ENCODE measurements around the gene PLK3.
"Not testable (repeated sequence)": the region's sequence is repeated elsewhere in the genome, so short reads cannot be mapped to it uniquely, and the experiment has no call there.

The PLK3 gene

DNA sequence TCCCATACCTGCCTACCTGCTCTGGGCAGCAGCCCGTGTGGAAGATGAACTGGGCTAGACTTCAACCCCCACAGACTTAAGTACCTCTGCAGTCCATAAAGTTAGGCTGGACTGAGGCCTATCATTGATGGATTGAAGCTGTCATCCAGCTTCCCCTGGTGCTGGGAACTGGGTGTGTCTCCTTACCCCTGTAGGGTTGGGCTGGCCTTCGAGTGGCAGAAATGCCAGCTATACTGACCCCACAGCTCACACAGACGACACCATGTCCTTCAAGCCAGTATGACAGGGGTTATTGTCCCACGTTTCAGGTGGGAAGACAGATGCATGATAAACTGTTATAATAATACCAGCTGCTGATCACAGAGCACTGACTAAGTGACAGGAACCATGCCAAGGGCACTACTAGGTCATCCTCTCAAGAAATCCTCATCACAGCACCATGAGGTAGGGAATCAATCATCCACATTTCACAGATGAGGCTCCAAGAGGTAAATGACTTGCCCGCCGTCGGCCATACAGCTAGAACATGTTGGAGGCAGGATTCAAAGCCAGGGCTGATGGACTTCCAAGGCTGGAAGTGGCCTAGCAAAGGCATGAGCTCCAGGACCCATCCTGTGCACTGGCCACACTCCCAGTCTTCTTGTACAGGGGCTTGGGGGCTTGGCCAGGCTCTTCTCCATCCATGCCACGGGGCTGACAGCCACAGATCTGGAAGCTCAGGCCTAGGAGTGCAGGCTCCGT lies 11.9 kb upstream of the PLK3 start, which contains the start of gene BEST4:
TSS of gene BEST4 (minus strand) at position 51 of the 741 bp plus-strand sequence. CDS start 465 bp downstream, outside the sequence.
- DNase-seq: no peak

- no peak for DNase-seq
Observed at GRCh38 chr1:44790968-44791801, 9.0 kb upstream of the PLK3 start.

- DNase-seq: no peak
Observed at GRCh38 chr1:44792736-44793502, 7.3 kb upstream of the PLK3 start.

- not testable (repeated sequence) for DNase-seq
Observed at GRCh38 chr1:44797886-44798285, 2.3 kb upstream of the PLK3 start.

- peak; percentile 86 for DNase-seq
Observed at GRCh38 chr1:44798481-44799365, 1.5 kb upstream of the PLK3 start.

DNA sequence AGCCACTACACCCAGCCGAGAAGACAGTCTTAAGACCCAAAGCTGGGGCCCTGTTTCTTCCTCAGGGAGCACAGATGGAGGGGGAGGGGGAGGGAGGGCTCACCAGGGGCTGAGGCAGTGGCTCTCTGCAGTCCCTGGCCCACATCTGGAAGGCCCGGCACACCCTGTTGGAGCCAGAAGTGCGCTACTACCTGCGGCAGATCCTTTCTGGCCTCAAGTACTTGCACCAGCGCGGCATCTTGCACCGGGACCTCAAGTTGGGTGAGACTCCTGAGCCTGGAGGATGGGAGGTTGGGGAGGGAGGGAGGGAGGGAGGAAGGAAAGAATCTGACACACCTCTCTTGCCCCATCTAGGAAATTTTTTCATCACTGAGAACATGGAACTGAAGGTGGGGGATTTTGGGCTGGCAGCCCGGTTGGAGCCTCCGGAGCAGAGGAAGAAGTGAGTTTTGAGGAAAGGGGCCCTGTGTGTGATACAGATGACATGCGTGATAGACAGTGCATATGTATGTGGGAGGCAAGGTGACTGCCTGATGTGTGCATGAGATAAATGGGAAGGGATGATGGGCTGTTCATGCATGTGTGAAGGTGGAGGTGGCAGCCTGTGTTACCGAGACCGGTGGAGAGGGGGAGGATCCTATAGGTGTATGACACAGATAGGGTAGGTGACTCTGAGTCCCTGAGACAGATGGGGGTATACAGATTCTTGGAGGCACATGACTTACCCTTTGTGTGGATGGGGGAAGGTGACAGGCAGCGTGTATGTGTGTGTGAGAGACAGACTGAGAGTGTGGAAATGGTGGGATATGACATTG lies 1.5 kb downstream of the PLK3 start:
- no peak for DNase-seq

DNA sequence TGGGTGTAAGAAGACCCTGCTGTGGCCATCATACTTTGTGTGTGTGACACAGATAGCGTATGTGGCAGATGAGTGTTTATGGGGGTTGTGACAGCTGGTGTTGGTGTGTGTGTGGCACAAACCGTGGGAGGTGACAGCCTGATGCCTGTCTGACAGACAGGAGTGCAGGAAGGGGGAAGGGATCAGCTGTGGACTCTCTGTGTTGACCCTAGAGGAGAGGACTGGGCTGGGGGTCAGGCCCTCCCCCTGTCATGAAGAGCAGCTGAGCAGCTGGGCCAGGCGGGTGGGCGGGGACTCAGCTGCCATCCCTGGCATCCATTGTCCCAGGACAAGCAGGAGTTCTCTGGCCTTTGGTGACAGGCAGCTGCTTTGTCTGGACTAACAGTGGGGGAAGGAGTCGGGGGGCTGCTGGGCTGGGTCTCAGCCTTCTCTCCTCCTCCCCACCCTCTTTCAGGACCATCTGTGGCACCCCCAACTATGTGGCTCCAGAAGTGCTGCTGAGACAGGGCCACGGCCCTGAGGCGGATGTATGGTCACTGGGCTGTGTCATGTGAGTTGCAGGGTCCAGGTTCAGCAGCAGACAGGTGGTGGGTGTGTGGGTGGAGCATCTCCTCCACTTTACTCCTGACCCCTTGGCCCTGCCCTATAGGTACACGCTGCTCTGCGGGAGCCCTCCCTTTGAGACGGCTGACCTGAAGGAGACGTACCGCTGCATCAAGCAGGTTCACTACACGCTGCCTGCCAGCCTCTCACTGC lies 2.3 kb downstream of the PLK3 start:
- DNase-seq: no peak

DNA sequence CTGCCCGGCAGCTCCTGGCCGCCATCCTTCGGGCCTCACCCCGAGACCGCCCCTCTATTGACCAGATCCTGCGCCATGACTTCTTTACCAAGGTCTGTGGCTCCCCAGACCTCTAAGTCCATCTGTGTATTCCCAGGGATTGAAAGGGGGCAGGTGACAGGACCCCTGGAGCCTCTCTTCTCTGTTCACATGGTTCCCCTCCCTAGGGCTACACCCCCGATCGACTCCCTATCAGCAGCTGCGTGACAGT lies 2.8 kb downstream of the PLK3 start:
- DNase-seq: no peak

GRCh38 chr1:44803312-44804095 lies 3.3 kb downstream of the PLK3 start:
- DNase-seq: no peak

- DNase-seq: no peak
Observed at GRCh38 chr1:44805311-44806024, 5.3 kb downstream of the PLK3 start.

- no peak for DNase-seq
Observed at GRCh38 chr1:44806025-44806703, 6.0 kb downstream of the PLK3 start.

- no peak for DNase-seq
Observed at GRCh38 chr1:44806704-44807363, 6.7 kb downstream of the PLK3 start, which contains the start of gene DYNLT4. TSS of gene DYNLT4 (minus strand) at chr1:44807351. CDS start at chr1:44806668, 683 bp downstream.

- no peak for DNase-seq
Observed at GRCh38 chr1:44807364-44808062, 7.3 kb downstream of the PLK3 start.

- DNase-seq: no peak
Observed at GRCh38 chr1:44808063-44808937, 8.1 kb downstream of the PLK3 start, which contains the start of gene BTBD19. TSS of gene BTBD19 (plus strand) at chr1:44808523. CDS start at chr1:44808821, 298 bp downstream.

GRCh38 chr1:44808938-44809917 lies 9.1 kb downstream of the PLK3 start:
- no peak for DNase-seq
